ENCODE data around the gene SYMPK. TPM values are rescaled to one million over a fixed set of nuclear protein-coding genes. Genes with fewer than 3 reads are reported as not detected.

Gene SYMPK
- total RNA-seq, 4 donors from 2014 or later, result 31.0 to 89.0 (median 57.4) TPM

DNA sequence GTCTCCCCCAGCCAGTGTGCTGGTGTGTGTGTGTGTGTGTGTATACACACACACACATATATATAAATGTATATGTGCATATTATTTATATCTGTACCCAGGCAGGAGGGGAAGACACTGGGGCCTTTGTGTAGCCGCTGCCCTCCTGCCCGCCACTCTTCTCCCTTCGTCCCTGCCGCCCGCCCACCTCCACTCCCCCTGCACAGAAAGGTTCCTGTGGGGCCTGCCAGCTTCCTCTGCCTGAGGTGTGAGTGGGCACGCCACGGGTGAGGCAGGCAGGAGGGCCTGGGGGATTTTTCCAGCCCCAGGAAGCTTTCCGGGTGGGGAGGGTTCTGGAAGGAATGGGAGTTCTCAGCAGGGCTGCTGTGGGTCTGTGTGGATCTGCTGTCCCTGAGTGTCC is 16.1 kb upstream of the SYMPK start:
- no peak overlapping the region for H3K27ac ChIP-seq
- peaks cover 0 to 39% (median 16%) of the 10 kb centered on the region in 4 donors for H3K4me1 ChIP-seq
- WGBS, 2 donors, result 46 to 55% methylated on average over 8 of the region's 8 CpGs
- TF ChIP-seq POLR2A (IDR thresholded peaks at IDR 0.05) (no peak), EP300 (IDR thresholded peaks at IDR 0.05) (no peak)
- TF ChIP-seq, protein P1, sequence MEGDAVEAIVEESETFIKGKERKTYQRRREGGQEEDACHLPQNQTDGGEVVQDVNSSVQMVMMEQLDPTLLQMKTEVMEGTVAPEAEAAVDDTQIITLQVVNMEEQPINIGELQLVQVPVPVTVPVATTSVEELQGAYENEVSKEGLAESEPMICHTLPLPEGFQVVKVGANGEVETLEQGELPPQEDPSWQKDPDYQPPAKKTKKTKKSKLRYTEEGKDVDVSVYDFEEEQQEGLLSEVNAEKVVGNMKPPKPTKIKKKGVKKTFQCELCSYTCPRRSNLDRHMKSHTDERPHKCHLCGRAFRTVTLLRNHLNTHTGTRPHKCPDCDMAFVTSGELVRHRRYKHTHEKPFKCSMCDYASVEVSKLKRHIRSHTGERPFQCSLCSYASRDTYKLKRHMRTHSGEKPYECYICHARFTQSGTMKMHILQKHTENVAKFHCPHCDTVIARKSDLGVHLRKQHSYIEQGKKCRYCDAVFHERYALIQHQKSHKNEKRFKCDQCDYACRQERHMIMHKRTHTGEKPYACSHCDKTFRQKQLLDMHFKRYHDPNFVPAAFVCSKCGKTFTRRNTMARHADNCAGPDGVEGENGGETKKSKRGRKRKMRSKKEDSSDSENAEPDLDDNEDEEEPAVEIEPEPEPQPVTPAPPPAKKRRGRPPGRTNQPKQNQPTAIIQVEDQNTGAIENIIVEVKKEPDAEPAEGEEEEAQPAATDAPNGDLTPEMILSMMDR (IDR thresholded peaks at IDR 0.05), result no peak
- peaks cover 0 to 11% (median 0%) of the 10 kb centered on the region in 3 donors for H3K36me3 ChIP-seq
- no peaks in the 10 kb centered on the region for H3K9me3 ChIP-seq
- DNase-seq (ENCODE audit: low spot score in 2 of 2), result no peak
- no peak overlapping the region for H3K4me3 ChIP-seq
- no peaks in the 10 kb centered on the region for H3K27me3 ChIP-seq

DNA sequence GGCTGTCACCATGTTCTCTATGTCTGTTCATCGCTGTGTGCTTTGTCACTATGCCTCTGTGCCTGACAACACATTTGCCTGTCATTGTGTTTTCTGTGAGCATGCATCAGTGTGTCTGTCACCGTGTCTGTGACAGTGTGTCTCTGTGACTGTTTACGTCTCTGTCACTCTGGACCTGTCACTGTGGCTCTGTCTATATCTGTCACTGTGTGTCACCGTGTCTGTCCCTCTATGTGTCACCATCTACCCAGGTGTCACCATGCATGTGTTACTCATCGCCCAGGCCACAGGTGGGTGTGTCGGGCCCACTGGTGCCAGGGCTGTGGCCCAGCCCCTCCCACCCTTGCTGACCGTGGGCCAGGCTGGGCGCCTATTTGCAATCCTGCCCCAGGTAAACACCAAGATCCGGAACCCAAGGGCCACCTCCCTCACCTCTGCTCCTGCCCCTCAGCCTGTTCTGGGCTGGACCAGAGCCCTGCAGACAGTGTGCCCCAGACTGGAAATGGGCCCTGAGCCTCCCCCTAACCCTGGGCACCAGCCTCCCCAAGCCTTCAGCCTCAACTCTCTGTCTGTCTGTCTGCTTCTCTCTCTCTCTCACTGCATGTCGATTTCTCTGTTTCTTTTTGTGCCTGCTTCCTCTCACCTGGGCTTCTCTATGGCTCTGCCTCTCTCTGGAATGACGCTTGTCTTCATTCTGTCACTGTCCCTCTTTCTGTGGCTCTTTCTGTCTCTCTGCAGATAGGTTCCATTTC is 15.3 kb upstream of the SYMPK start:
- Histone ChIP-seq H3K27me3 (no peaks in the 10 kb centered on the region), H3K4me1 (peaks cover 0 to 31% (median 9%) of the 10 kb centered on the region in 4 donors), H3K4me3 (no peak overlapping the region), H3K27ac (no peak overlapping the region), H3K9me3 (no peaks in the 10 kb centered on the region), H3K36me3 (peaks cover 0 to 6% (median 0%) of the 10 kb centered on the region in 3 donors)
- WGBS, 2 donors, result 81 to 86% methylated on average over 9 to 11 of the region's 11 CpGs
- TF ChIP-seq, protein P1 (IDR thresholded peaks at IDR 0.05), result no peak
- no peak for TF ChIP-seq EP300 (IDR thresholded peaks at IDR 0.05)
- DNase-seq (ENCODE audit: low spot score in 2 of 2), result no peak

GRCh38 chr19:45876411-45877197 is 13.7 kb upstream of the SYMPK start:
- Histone ChIP-seq H3K4me3 (peak overlapping the region in 2 of 4 donors; percentile 15 to 44), H3K27ac (peak overlapping the region; percentile 45 to 86 (median 60)), H3K4me1 (peaks cover 0 to 17% (median 6%) of the 10 kb centered on the region in 4 donors), H3K9me3 (no peaks in the 10 kb centered on the region), H3K27me3 (no peaks in the 10 kb centered on the region), H3K36me3 (peaks cover 0 to 6% (median 0%) of the 10 kb centered on the region in 3 donors)
- DNase-seq (ENCODE audit: low spot score in 2 of 2), result peak in 1 of 2 donors; percentile 14
- WGBS, 2 donors, result 6 to 7% methylated on average over 29 to 38 of the region's 41 CpGs
- no peak for TF ChIP-seq EP300 (IDR thresholded peaks at IDR 0.05)
- TF ChIP-seq, protein P1 (IDR thresholded peaks at IDR 0.05), result no peak
- TF ChIP-seq POLR2A (IDR thresholded peaks at IDR 0.05), result no peak

GRCh38 chr19:45876161-45876410 is 13.1 kb upstream of the SYMPK start:
- 51 to 55% methylated on average over 4 of the region's 4 CpGs for WGBS, 2 donors
- Histone ChIP-seq H3K27ac (peak overlapping the region in 2 of 4 donors; percentile 70 to 86), H3K4me3 (peak overlapping the region in 1 of 4 donors; percentile 44), H3K4me1 (peaks cover 0 to 17% (median 6%) of the 10 kb centered on the region in 4 donors), H3K27me3 (no peaks in the 10 kb centered on the region), H3K36me3 (peaks cover 0 to 3% (median 0%) of the 10 kb centered on the region in 3 donors), H3K9me3 (no peaks in the 10 kb centered on the region)
- TF ChIP-seq, protein P1 (IDR thresholded peaks at IDR 0.05), result no peak
- TF ChIP-seq POLR2A (IDR thresholded peaks at IDR 0.05), result no peak
- no peak for TF ChIP-seq EP300 (IDR thresholded peaks at IDR 0.05)
- no peak for DNase-seq (ENCODE audit: low spot score in 2 of 2)

DNA sequence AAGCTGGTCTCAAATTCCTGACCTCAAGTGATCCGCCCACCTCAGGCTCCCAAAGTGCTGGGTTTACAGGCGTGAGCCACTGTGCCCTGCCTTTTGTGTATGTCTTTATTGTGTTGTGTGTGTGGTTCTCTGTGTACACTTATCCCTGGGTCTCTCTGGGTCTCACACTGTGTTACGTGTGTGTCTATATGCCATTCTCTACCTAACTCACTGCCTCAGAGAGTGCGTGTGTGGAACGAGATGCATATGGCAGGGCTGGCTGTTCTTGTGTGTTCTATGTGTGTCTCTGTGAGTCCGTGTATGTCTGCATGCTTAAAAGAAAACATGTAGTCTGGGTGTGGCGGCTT is 11.6 kb upstream of the SYMPK start:
- Histone ChIP-seq H3K4me3 (no peak overlapping the region), H3K27ac (no peak overlapping the region), H3K27me3 (no peaks in the 10 kb centered on the region), H3K36me3 (no peaks in the 10 kb centered on the region), H3K4me1 (peaks cover 0 to 17% (median 6%) of the 10 kb centered on the region in 4 donors), H3K9me3 (no peaks in the 10 kb centered on the region)
- 76 to 78% methylated on average over 7 of the region's 7 CpGs for WGBS, 2 donors
- TF ChIP-seq, protein P1 (IDR thresholded peaks at IDR 0.05), result no peak
- TF ChIP-seq EP300 (IDR thresholded peaks at IDR 0.05) (no peak), POLR2A (IDR thresholded peaks at IDR 0.05) (no peak)
- DNase-seq (ENCODE audit: low spot score in 2 of 2), result no peak
